Ovary (tissue), 9 donors: ENCODE data around the gene PTPRN2. TPM values are rescaled to one million over a fixed set of nuclear protein-coding genes. Genes with fewer than 3 reads are reported as not detected.

Experiments
- DNase-seq, 5 donors: peaks; one replicate each; pipeline ENCODE4 v3.0.0-alpha.2; 2019 to 2020
- H3K27ac ChIP-seq, 2 donors: fragments of 200-600 bp; one replicate each; pipeline versions ENCODE4 v1.5.1 to v1.8.0; 2019 to 2022
- H3K27me3 ChIP-seq: fragments of 200-600 bp; one replicate; pipeline ENCODE4 v1.8.0; 2022
- H3K36me3 ChIP-seq: fragments of 200-600 bp; sonication (generic); one replicate; pipeline ENCODE4 v1.5.1; 2019
- H3K4me1 ChIP-seq: one replicate; pipeline ENCODE4 v1.8.1; 2013; ENCODE audit warnings: mild to moderate bottlenecking, moderate library complexity; ENCODE audit not compliant: insufficient read depth
- H3K4me3 ChIP-seq: fragments of 200-600 bp; sonication (generic); one replicate; pipeline ENCODE4 v1.5.1; 2017
- H3K9me3 ChIP-seq, 2 donors: fragments of 200-600 bp in 1 of 2; sonication (generic) in 1 of 2; one replicate each; pipeline versions ENCODE4 v1.5.1 to v1.8.1; 2013 to 2019; ENCODE audit warnings: mild to moderate bottlenecking in 1 of 2, moderate library complexity in 1 of 2
- EP300 ChIP-seq: sonication (generic); formaldehyde crosslinking; IDR thresholded peaks from one replicate; pipeline ENCODE4 v1.6.1; 2017; ENCODE audit warnings: antibody characterized with exemption
- POLR2A ChIP-seq: fragments of 450-650 bp; IDR thresholded peaks from one replicate; pipeline ENCODE4 v1.6.1; 2017; ENCODE audit warnings: antibody characterized with exemption, mild to moderate bottlenecking, moderate library complexity
- WGBS, 3 donors: extraction: QIAGEN DNeasy Blood & Tissue Kit in 1 of 3; methylation state at CpG; one replicate each; pipeline versions ENCODE4 v1.1.5 to v1.1.7; 2013 to 2017; 5-methylcytosine and 5-hydroxymethylcytosine counted together
- intact Hi-C, 4 donors: fragments of 100-400 bp; cut with DNase I; formaldehyde crosslinking; loops; one replicate each; pipeline versions ENCODE4 v1.11.0 to v1.15.1; 2022 to 2023
- polyA plus RNA-seq, 2 donors: library from polyadenylated mRNA; stranded (reverse); fragments of 200-250 nt in 1 of 2; fragments of 350-450 nt in 1 of 2; fragmentation: Illumina TruSeq in 1 of 2; extraction: RNeasy Lipid Tissue Mini Kit (QIAGEN cat#74804) in 1 of 2; gene quantifications; one replicate each; pipeline ENCODE4 v1.2.3, GENCODE V29; 2013 to 2014
- total RNA-seq, 7 donors: library from RNA; depleted of rRNA in 2 of 7; stranded (reverse); fragments of >200 nt in 2 of 7; fragmentation: NEBNext Ultra II Directional in 3 of 7; extraction: Animal tissue kit (Norgen Biotek cat#: 25700) in 3 of 7; gene quantifications; one replicate each; pipeline versions ENCODE4 v1.1.0 to v1.2.4, GENCODE V29; 2016 to 2023
- TF ChIP-seq, protein P1 (sequence below), 3 donors: fragments of 450-650 bp in 2 of 3; fragments of 200-600 bp in 1 of 3; IDR thresholded peaks; one replicate each; pipeline versions ENCODE4 v1.5.1 to v1.8.0; 2016 to 2022; ENCODE audit warnings: antibody characterized with exemption in 3 of 3, mild to moderate bottlenecking in 1 of 3
- donor health status: DM: no; HTN: no; CAD: no; lungs with moderate emphysema.
- donor health status: DM: no; HTN: no; CAD: no.
- donor health status: Bipolar disorder and iron deficiency.
- donor health status: DM: yes; HTN: yes; CAD: no.
- donor health status: DM: no; HTN: no; CAD: no.
- donor health status: DM: yes; HTN: yes; CAD: no.

PTPRN2 gene
- total and polyA plus RNA-seq, 9 donors, result 3.5 to 11.1 (median 5.9) TPM

- Histone ChIP-seq H3K27ac (no peak overlapping the region), H3K27me3 (no peaks in the 10 kb centered on the region), H3K4me3 (no peak overlapping the region), H3K9me3 (no peaks in the 10 kb centered on the region), H3K4me1 (no peaks in the 10 kb centered on the region), H3K36me3 (no peaks in the 10 kb centered on the region)
- TF ChIP-seq, protein P1, sequence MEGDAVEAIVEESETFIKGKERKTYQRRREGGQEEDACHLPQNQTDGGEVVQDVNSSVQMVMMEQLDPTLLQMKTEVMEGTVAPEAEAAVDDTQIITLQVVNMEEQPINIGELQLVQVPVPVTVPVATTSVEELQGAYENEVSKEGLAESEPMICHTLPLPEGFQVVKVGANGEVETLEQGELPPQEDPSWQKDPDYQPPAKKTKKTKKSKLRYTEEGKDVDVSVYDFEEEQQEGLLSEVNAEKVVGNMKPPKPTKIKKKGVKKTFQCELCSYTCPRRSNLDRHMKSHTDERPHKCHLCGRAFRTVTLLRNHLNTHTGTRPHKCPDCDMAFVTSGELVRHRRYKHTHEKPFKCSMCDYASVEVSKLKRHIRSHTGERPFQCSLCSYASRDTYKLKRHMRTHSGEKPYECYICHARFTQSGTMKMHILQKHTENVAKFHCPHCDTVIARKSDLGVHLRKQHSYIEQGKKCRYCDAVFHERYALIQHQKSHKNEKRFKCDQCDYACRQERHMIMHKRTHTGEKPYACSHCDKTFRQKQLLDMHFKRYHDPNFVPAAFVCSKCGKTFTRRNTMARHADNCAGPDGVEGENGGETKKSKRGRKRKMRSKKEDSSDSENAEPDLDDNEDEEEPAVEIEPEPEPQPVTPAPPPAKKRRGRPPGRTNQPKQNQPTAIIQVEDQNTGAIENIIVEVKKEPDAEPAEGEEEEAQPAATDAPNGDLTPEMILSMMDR (IDR thresholded peaks at IDR 0.05), result no peak
- TF ChIP-seq EP300, result no peak
- no peak for TF ChIP-seq POLR2A
- no peak for DNase-seq
- intact Hi-C loops, result no loop called here
- 64 to 70% (median 67%) methylated on average over 31 of the region's 31 CpGs for whole genome bisulfite sequencing, 3 donors
Observed at GRCh38 chr7:157496416-157497275, 1091.0 kb downstream of the PTPRN2 start.

DNA sequence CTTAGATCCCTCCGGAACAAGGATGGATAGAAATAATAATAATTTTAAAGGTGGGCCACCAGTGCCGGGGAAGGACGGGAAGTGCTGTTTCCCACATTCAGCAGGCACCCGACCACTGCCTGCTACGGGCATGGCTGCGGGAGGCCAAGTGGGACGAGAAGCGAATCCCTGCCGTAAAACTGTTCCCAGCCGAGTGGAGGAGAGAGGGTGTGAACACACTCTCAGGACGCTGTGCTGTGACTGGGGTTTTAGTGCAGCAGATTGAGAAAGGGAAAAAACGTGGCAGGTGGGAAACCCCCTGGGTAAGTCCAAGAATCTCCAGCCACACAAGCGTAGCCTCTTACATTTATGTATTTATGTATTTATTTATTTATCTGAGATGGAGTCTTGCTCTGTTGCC is 1092.0 kb downstream of the PTPRN2 start:
- 60 to 65% (median 61%) methylated on average over 13 of the region's 13 CpGs for WGBS, 3 donors
- Histone ChIP-seq H3K4me1 (no peaks in the 10 kb centered on the region), H3K9me3 (no peaks in the 10 kb centered on the region), H3K36me3 (no peaks in the 10 kb centered on the region), H3K27me3 (no peaks in the 10 kb centered on the region), H3K27ac (no peak overlapping the region), H3K4me3 (no peak overlapping the region)
- no peak for DNase-seq
- intact Hi-C loops, result no loop called here
- TF ChIP-seq POLR2A (no peak), EP300 (no peak)
- TF ChIP-seq, protein P1 (IDR thresholded peaks at IDR 0.05), result no peak

DNA sequence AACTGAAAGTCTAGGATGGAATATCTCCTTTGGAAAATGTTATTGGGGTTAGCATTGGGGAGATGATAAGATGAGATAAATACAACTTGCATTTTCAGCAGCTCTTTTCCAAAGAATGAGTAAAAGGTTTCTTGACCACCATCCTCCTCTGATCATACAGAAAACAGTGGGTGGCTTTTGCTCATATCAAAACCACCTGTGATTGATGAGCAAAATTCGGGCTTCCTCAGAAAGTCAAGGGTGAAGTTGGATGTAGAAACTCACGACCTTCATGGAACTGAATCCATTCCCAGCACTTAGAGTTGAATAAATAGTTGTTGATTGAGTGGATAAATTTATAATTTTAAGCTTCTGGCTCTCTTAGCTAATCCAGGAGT is 1092.5 kb downstream of the PTPRN2 start:
- WGBS, 3 donors, result 28 to 38% (median 28%) methylated on average over 2 of the region's 2 CpGs
- H3K4me1 ChIP-seq, result no peaks in the 10 kb centered on the region
- no peak for TF ChIP-seq POLR2A
- TF ChIP-seq EP300, result no peak
- TF ChIP-seq, protein P1 (IDR thresholded peaks at IDR 0.05), result no peak
- intact Hi-C loops, result no loop called here
- no peak for DNase-seq
- no peaks in the 10 kb centered on the region for H3K27me3 ChIP-seq
- no peak overlapping the region for H3K4me3 ChIP-seq
- no peaks in the 10 kb centered on the region for H3K36me3 ChIP-seq
- no peak overlapping the region for H3K27ac ChIP-seq
- no peaks in the 10 kb centered on the region for H3K9me3 ChIP-seq

DNA sequence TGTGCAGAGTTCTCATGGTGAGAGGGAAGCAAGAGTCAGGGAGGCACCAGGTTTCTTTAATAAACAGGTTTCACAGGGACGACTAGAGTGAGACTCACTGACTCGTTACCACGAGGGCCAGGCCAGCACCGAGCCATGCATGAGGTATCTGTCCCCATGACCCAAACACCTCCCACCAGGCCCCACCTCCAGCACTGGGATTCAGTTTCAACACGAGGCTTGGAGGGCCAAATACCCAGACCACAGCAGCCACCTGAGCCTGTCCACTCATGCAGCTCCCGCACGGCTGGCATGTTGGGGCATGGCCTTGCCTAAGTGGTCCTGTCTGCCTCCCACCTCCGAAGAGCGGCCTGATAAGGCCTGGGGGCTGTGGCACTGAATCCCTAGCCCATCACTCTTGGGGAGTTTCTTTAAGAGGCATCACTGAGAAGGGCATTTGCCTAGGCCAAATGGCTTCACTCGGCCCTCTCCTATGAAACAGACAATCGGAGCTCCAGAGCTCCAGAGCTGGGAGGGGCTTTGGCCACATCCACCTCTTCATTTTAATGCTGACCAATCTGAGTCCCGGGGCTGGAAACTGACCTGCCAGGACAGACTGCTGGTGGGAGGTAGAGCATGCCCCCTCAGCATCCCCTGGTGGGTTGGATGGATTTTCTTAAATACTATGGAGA is 1093.0 kb downstream of the PTPRN2 start:
- Histone ChIP-seq H3K27me3 (no peaks in the 10 kb centered on the region), H3K4me1 (no peaks in the 10 kb centered on the region), H3K27ac (no peak overlapping the region), H3K9me3 (no peaks in the 10 kb centered on the region), H3K36me3 (no peaks in the 10 kb centered on the region), H3K4me3 (no peak overlapping the region)
- TF ChIP-seq, protein P1 (IDR thresholded peaks at IDR 0.05), result no peak
- TF ChIP-seq POLR2A (no peak), EP300 (no peak)
- no peak for DNase-seq
- intact Hi-C loops, result no loop called here
- WGBS, 3 donors, result 59 to 71% (median 60%) methylated on average over 12 of the region's 12 CpGs
